Ascending aorta (tissue), 2 donors: ENCODE measurements around the gene CNPY1. TPM values are rescaled to one million over a fixed set of nuclear protein-coding genes. Genes with fewer than 3 reads are reported as not detected.

ENCODE experiments used
- DNase-seq, 2 donors: peaks; one replicate each; pipeline ENCODE4 v3.0.0-alpha.2; 2019; ENCODE audit warnings: low spot score in 2 of 2
- H3K27ac ChIP-seq, 2 donors: fragments of 200-600 bp; sonication (generic); one replicate each; pipeline ENCODE4 v1.5.1; 2016 to 2017; ENCODE audit warnings: mild to moderate bottlenecking in 1 of 2
- H3K27me3 ChIP-seq: fragments of 200-600 bp; sonication (generic); one replicate; pipeline ENCODE4 v1.5.1; 2017
- H3K36me3 ChIP-seq, 2 donors: fragments of 200-600 bp; sonication (generic); one replicate each; pipeline ENCODE4 v1.5.1; 2016
- H3K4me1 ChIP-seq, 2 donors: fragments of 200-600 bp; sonication (generic); one replicate each; pipeline ENCODE4 v1.5.1; 2016 to 2017; ENCODE audit warnings: mild to moderate bottlenecking in 1 of 2
- H3K4me3 ChIP-seq, 2 donors: fragments of 200-600 bp; sonication (generic); one replicate each; pipeline ENCODE4 v1.5.1; 2016 to 2017; ENCODE audit warnings: mild to moderate bottlenecking in 1 of 2
- H3K9me3 ChIP-seq, 2 donors: fragments of 200-600 bp; sonication (generic); one replicate each; pipeline ENCODE4 v1.5.1; 2016
- intact Hi-C: fragments of 100-400 bp; cut with DNase I; formaldehyde crosslinking; loops from one replicate; pipeline ENCODE4 v1.15.1; 2023
- total RNA-seq: library from RNA; depleted of rRNA; stranded (reverse); fragments of >200 nt; gene quantifications from one replicate; pipeline ENCODE4 v1.1.0, GENCODE V29; 2016
- TF ChIP-seq, protein P1 (sequence below), 3 experiments: fragments of 200-600 bp in 2 of 3; fragments of 450-650 bp in 1 of 3; sonication (generic) in 2 of 3; IDR thresholded peaks; one replicate each; pipeline ENCODE4 v1.5.1; 2016 to 2019; ENCODE audit warnings: antibody characterized with exemption in 3 of 3, mild to moderate bottlenecking in 1 of 3, moderate library complexity in 1 of 3

CNPY1 gene
- total RNA-seq, 1 donor from 2014 or later: not detected

- H3K27ac ChIP-seq: no peak overlapping the region
- no peaks in the 10 kb centered on the region for H3K36me3 ChIP-seq
- TF ChIP-seq, protein P1, sequence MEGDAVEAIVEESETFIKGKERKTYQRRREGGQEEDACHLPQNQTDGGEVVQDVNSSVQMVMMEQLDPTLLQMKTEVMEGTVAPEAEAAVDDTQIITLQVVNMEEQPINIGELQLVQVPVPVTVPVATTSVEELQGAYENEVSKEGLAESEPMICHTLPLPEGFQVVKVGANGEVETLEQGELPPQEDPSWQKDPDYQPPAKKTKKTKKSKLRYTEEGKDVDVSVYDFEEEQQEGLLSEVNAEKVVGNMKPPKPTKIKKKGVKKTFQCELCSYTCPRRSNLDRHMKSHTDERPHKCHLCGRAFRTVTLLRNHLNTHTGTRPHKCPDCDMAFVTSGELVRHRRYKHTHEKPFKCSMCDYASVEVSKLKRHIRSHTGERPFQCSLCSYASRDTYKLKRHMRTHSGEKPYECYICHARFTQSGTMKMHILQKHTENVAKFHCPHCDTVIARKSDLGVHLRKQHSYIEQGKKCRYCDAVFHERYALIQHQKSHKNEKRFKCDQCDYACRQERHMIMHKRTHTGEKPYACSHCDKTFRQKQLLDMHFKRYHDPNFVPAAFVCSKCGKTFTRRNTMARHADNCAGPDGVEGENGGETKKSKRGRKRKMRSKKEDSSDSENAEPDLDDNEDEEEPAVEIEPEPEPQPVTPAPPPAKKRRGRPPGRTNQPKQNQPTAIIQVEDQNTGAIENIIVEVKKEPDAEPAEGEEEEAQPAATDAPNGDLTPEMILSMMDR (IDR thresholded peaks at IDR 0.05): no peak
- intact Hi-C loops: no loop called here
- H3K27me3 ChIP-seq: peaks cover 6% of the 10 kb centered on the region
- no peaks in the 10 kb centered on the region for H3K4me1 ChIP-seq
- H3K4me3 ChIP-seq: no peak overlapping the region
- no peak for DNase-seq
- H3K9me3 ChIP-seq: no peaks in the 10 kb centered on the region
Observed at GRCh38 chr7:155512246-155512887, 34.0 kb downstream of the CNPY1 start.

DNA sequence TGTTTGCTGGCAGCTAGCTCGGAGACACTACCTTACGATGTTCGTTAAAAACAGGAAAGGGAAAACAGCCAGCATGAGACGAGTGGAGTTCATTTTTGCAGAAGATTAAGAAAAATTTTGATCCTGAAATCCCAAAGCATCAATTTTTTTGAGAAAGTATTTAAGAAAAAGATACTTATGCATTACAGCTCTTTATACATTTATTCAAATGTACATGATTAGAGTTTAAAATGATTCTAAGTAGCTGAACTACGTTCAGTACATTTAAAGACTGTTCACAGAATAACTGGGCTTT, 34.7 kb downstream of the CNPY1 start:
- H3K4me3 ChIP-seq: no peak overlapping the region
- no peak for DNase-seq
- no peaks in the 10 kb centered on the region for H3K4me1 ChIP-seq
- no peaks in the 10 kb centered on the region for H3K36me3 ChIP-seq
- TF ChIP-seq, protein P1 (IDR thresholded peaks at IDR 0.05): no peak
- intact Hi-C loops: no loop called here
- no peaks in the 10 kb centered on the region for H3K9me3 ChIP-seq
- no peak overlapping the region for H3K27ac ChIP-seq
- peaks cover 11% of the 10 kb centered on the region for H3K27me3 ChIP-seq

GRCh38 chr7:155510975-155511701, 35.2 kb downstream of the CNPY1 start:
- intact Hi-C loops: no loop called here
- no peak overlapping the region for H3K27ac ChIP-seq
- DNase-seq: no peak
- no peaks in the 10 kb centered on the region for H3K36me3 ChIP-seq
- H3K4me3 ChIP-seq: no peak overlapping the region
- H3K4me1 ChIP-seq: no peaks in the 10 kb centered on the region
- TF ChIP-seq, protein P1 (IDR thresholded peaks at IDR 0.05): no peak
- H3K27me3 ChIP-seq: peaks cover 14% of the 10 kb centered on the region
- no peaks in the 10 kb centered on the region for H3K9me3 ChIP-seq

- Histone ChIP-seq H3K27ac (no peak overlapping the region), H3K36me3 (no peaks in the 10 kb centered on the region), H3K9me3 (no peaks in the 10 kb centered on the region), H3K4me3 (no peak overlapping the region), H3K4me1 (no peaks in the 10 kb centered on the region), H3K27me3 (peaks cover 14% of the 10 kb centered on the region)
- TF ChIP-seq, protein P1 (IDR thresholded peaks at IDR 0.05): no peak
- intact Hi-C loops: no loop called here
- no peak for DNase-seq
Observed at GRCh38 chr7:155509725-155510551, 36.4 kb downstream of the CNPY1 start.

DNA sequence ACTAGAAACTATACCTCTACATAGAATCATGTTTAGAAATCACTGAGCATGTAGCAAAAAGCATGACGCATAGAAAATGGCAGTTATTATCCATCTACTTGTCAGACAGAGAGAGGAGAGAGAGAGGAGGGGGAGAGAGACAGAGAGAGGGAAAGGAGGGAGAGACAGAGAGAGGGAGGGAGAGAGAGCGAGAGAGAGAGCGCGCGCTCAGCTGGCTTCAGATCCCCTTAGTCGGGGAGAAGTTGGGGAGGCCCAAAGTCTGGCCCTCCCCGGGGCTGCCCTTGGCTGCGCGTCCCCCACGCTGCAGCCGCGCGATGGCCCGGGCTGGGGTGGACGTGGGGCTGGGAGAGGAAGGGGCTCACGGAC, 37.0 kb downstream of the CNPY1 start:
- TF ChIP-seq, protein P1 (IDR thresholded peaks at IDR 0.05): no peak
- Histone ChIP-seq H3K4me3 (no peak overlapping the region), H3K36me3 (no peaks in the 10 kb centered on the region), H3K27ac (no peak overlapping the region), H3K27me3 (peaks cover 14% of the 10 kb centered on the region), H3K4me1 (no peaks in the 10 kb centered on the region), H3K9me3 (no peaks in the 10 kb centered on the region)
- DNase-seq: no peak
- intact Hi-C loops: no loop called here
